Keratinocyte (primary cell): Measurements from ENCODE around the gene IFNA6. TPM values are rescaled to one million over a fixed set of nuclear protein-coding genes. Genes with fewer than 3 reads are reported as not detected.

ENCODE experiments used
- DNase-seq: peaks from one replicate; pipeline ENCODE4 v3.0.0-alpha.2; 2011; ENCODE audit warnings: low read depth, missing footprints, low spot score
- FAIRE-seq: peaks from 2 replicates; lab custom pipeline; 2011; peaks lifted over from hg19 to GRCh38; lab: Jason Lieb, UNC
- H2AFZ ChIP-seq: 2 replicates; pipeline ENCODE4 v1.6.0; 2012; ENCODE audit warnings: low read length, control low read depth, inconsistent platforms; ENCODE audit not compliant: control insufficient read depth
- H3K27ac ChIP-seq: 2 replicates; pipeline ENCODE4 v1.5.1; 2011; ENCODE audit warnings: low read length; ENCODE audit not compliant: control insufficient read depth, insufficient read depth
- H3K27me3 ChIP-seq: 3 replicates; pipeline ENCODE4 v1.6.0; 2011; ENCODE audit warnings: low read length; ENCODE audit not compliant: control insufficient read depth, insufficient read depth; ENCODE audit errors: extremely low read depth
- H3K36me3 ChIP-seq, 2 experiments: 2 replicates in 1 of 2; 3 replicates in 1 of 2; pipeline ENCODE4 v1.5.1; 2011; ENCODE audit warnings: low read length in 2 of 2, mild to moderate bottlenecking in 1 of 2; ENCODE audit not compliant: control insufficient read depth in 2 of 2, insufficient read depth in 2 of 2; ENCODE audit errors: extremely low read depth in 1 of 2
- H3K4me1 ChIP-seq: 3 replicates; pipeline ENCODE4 v1.5.1; 2011; ENCODE audit warnings: low read length; ENCODE audit not compliant: control insufficient read depth, insufficient read depth; ENCODE audit errors: extremely low read depth
- H3K4me2 ChIP-seq: 3 replicates; pipeline ENCODE4 v1.6.0; 2011; ENCODE audit warnings: low read depth, low read length; ENCODE audit not compliant: control insufficient read depth, insufficient read depth; ENCODE audit errors: extremely low read depth
- H3K4me3 ChIP-seq, 3 experiments: fragments of 200-600 bp in 1 of 3; sonication (generic) in 1 of 3; 2 replicates in 2 of 3; 3 replicates in 1 of 3; pipeline ENCODE4 v1.5.1; 2011 to 2016; ENCODE audit warnings: low read length in 3 of 3, mild to moderate bottlenecking in 3 of 3, control low read depth in 2 of 3, inconsistent platforms in 1 of 3, low read depth in 1 of 3, mixed read lengths in 1 of 3, mixed run types in 1 of 3, moderate library complexity in 1 of 3; ENCODE audit not compliant: control insufficient read depth in 2 of 3, insufficient read depth in 2 of 3; ENCODE audit errors: extremely low read depth in 1 of 3
- H3K79me2 ChIP-seq: 2 replicates; pipeline ENCODE4 v1.6.0; 2012; ENCODE audit warnings: low read length; ENCODE audit not compliant: control insufficient read depth, insufficient read depth
- H3K9ac ChIP-seq: 3 replicates; pipeline ENCODE4 v1.6.0; 2011; ENCODE audit warnings: low read length; ENCODE audit not compliant: control insufficient read depth, insufficient read depth; ENCODE audit errors: extremely low read depth
- H3K9me1 ChIP-seq: 3 replicates; pipeline ENCODE4 v1.6.0; 2011; ENCODE audit warnings: low read length; ENCODE audit not compliant: control insufficient read depth, insufficient read depth; ENCODE audit errors: extremely low read depth
- H3K9me3 ChIP-seq: 2 replicates; pipeline ENCODE4 v1.5.1; 2012; ENCODE audit warnings: low read depth, low read length; ENCODE audit not compliant: control insufficient read depth
- H4K20me1 ChIP-seq: 3 replicates; pipeline ENCODE4 v1.6.0; 2011; ENCODE audit warnings: low read length; ENCODE audit not compliant: control insufficient read depth, insufficient read depth; ENCODE audit errors: extremely low read depth
- CTCF ChIP-seq, 3 experiments: IDR thresholded peaks in 1 of 3; conservative IDR thresholded peaks in 1 of 3; optimal IDR thresholded peaks in 1 of 3; 2 replicates in 2 of 3; 3 replicates in 1 of 3; pipeline versions ENCODE3 to v1.5.1; 2011; ENCODE audit warnings: low read length in 3 of 3, mild to moderate bottlenecking in 3 of 3, moderate library complexity in 2 of 3, control low read depth in 1 of 3, inconsistent platforms in 1 of 3; ENCODE audit not compliant: insufficient read depth in 2 of 3; ENCODE audit errors: extremely low read depth in 1 of 3
- EZH2 ChIP-seq: IDR thresholded peaks from one replicate; pipeline ENCODE4 v1.6.1; 2012; ENCODE audit warnings: inconsistent platforms, mild to moderate bottlenecking, low read length, moderate library complexity
- dilution Hi-C: fragments of 300-500 bp; cut with MboI; formaldehyde crosslinking; loops from one replicate; pipeline ENCODE4 v1.7.0; 2020; ENCODE audit warnings: low sequenced_read_pairs; ENCODE audit not compliant: extremely low pct_ligation_motif_present
- polyA plus RNA-seq, 5 experiments: library from polyadenylated mRNA; depleted of rRNA in 3 of 5; stranded (reverse) in 3 of 5; stranded (forward) in 1 of 5; unstranded in 1 of 5; fragments of >200 nt; gene quantifications; 1 replicate in 1 of 5; 2 replicates in 3 of 5; 3 replicates in 1 of 5; pipeline versions ENCODE4 v1.2.1 to v1.2.3, GENCODE V29; 2011 to 2012; ENCODE audit warnings: missing spikeins in 2 of 5, low read depth in 1 of 5, low replicate concordance in 1 of 5

The IFNA6 gene
- polyA plus RNA-seq, 1 donor (not counting 4 experiments of a cell fraction or from before 2014, with no cell fraction given): not detected

GRCh38 chr9:21331676-21332402 lies 18.8 kb downstream of the IFNA6 start:
- peak; percentile 83 for FAIRE-seq
- Histone ChIP-seq H3K9me3 (no peaks in the 10 kb centered on the region), H3K4me3 (no peak overlapping the region), H3K36me3 (peaks cover 0 to 7% of the 10 kb centered on the region in 2 experiments), H3K4me1 (peaks cover 21% of the 10 kb centered on the region), H3K27me3 (no peaks in the 10 kb centered on the region), H2AFZ (no peak overlapping the region), H4K20me1 (no peaks in the 10 kb centered on the region), H3K4me2 (peak overlapping the region; percentile 47), H3K27ac (no peak overlapping the region), H3K9ac (no peak overlapping the region), H3K79me2 (peaks cover 72% of the 10 kb centered on the region), H3K9me1 (no peaks in the 10 kb centered on the region)
- dilution Hi-C loops: no loop called here
- TF ChIP-seq CTCF (optimal IDR thresholded peaks at IDR 0.05 in 1 of 3, IDR thresholded peaks at IDR 0.05 in 1 of 3, conservative IDR thresholded peaks at IDR 0.05 in 1 of 3; ENCODE audit: extremely low read depth in 1 of 3, insufficient read depth in 2 of 3, low read length in 3 of 3) (no peak), EZH2 (no peak)
- DNase-seq: no peak

GRCh38 chr9:21326526-21327139 lies 24.1 kb downstream of the IFNA6 start:
- H3K79me2 ChIP-seq: peaks cover 37% of the 10 kb centered on the region
- no peaks in the 10 kb centered on the region for H4K20me1 ChIP-seq
- H3K27ac ChIP-seq: no peak overlapping the region
- H3K9me1 ChIP-seq: no peaks in the 10 kb centered on the region
- H3K4me2 ChIP-seq: no peak overlapping the region
- H3K4me1 ChIP-seq: peaks cover 6% of the 10 kb centered on the region
- no peaks in the 10 kb centered on the region for H3K27me3 ChIP-seq
- no peak overlapping the region for H3K4me3 ChIP-seq
- no peak overlapping the region for H3K9ac ChIP-seq
- TF ChIP-seq EZH2 (no peak), CTCF (optimal IDR thresholded peaks at IDR 0.05 in 1 of 3, IDR thresholded peaks at IDR 0.05 in 1 of 3, conservative IDR thresholded peaks at IDR 0.05 in 1 of 3; ENCODE audit: extremely low read depth in 1 of 3, insufficient read depth in 2 of 3, low read length in 3 of 3) (peak; percentile 25 to 50 (median 44))
- DNase-seq: peak; percentile 25
- H3K9me3 ChIP-seq: no peaks in the 10 kb centered on the region
- dilution Hi-C loops: no loop called here
- FAIRE-seq: peak; percentile 91
- no peak overlapping the region for H2AFZ ChIP-seq
- peaks cover 5% of the 10 kb centered on the region in 2 experiments for H3K36me3 ChIP-seq
